Progenitor cell of endocrine pancreas (in vitro differentiated cells): ENCODE measurements around the gene YPEL2. TPM values are rescaled to one million over a fixed set of nuclear protein-coding genes. Genes with fewer than 3 reads are reported as not detected.
"Not testable (repeated sequence)": the region's sequence is repeated elsewhere in the genome, so short reads cannot be mapped to it uniquely, and the experiment has no call there.

Experiments used
- DNase-seq: peaks from one replicate; pipeline ENCODE4 v3.0.0; 2021; ENCODE audit warnings: low spot score; ENCODE audit not compliant: unreplicated experiment
- H3K27ac Mint-ChIP-seq: 2 replicates; pipeline ENCODE4 v1.8.0; 2021; ENCODE audit warnings: mild to moderate bottlenecking, moderate library complexity, mixed read lengths
- H3K27me3 Mint-ChIP-seq: 2 replicates; pipeline ENCODE4 v1.8.0; 2021; ENCODE audit warnings: mixed read lengths
- H3K36me3 Mint-ChIP-seq: 2 replicates; pipeline ENCODE4 v1.8.0; 2022; ENCODE audit warnings: mixed read lengths; ENCODE audit not compliant: insufficient read depth
- H3K4me1 Mint-ChIP-seq: 2 replicates; pipeline ENCODE4 v1.8.0; 2021; ENCODE audit warnings: low read depth, mixed read lengths
- H3K4me3 Mint-ChIP-seq: 2 replicates; pipeline ENCODE4 v1.8.0; 2021; ENCODE audit warnings: low read depth, mild to moderate bottlenecking, moderate library complexity, mixed read lengths
- H3K9me3 Mint-ChIP-seq: 2 replicates; pipeline ENCODE4 v1.8.0; 2021; ENCODE audit warnings: low read depth, mixed read lengths
- CTCF ChIP-seq: fragments of 200-600 bp; sonication (generic); IDR thresholded peaks from one replicate; pipeline ENCODE4 v1.5.0; 2021; ENCODE audit warnings: antibody characterized with exemption, mild to moderate bottlenecking; ENCODE audit not compliant: unreplicated experiment
- total RNA-seq: library from RNA; stranded (reverse); gene quantifications from 2 replicates; pipeline ENCODE4 v1.2.1, GENCODE V29; 2021

The YPEL2 gene
- total RNA-seq, 1 donor from 2014 or later: 39.9 TPM

- Mint-ChIP-seq H3K4me3 (no peak overlapping the region), H3K27me3 (no peaks in the 10 kb centered on the region), H3K9me3 (peaks cover 5% of the 10 kb centered on the region), H3K36me3 (peaks cover 11% of the 10 kb centered on the region), H3K4me1 (peaks cover 16% of the 10 kb centered on the region), H3K27ac (no peak overlapping the region)
- no peak for DNase-seq
- no peak for TF ChIP-seq CTCF
Measured at GRCh38 chr17:59409336-59410048, 78.0 kb downstream of the YPEL2 start.

GRCh38 chr17:59410049-59410437, 78.6 kb downstream of the YPEL2 start:
- Mint-ChIP-seq H3K4me3 (no peak overlapping the region), H3K9me3 (peaks cover 5% of the 10 kb centered on the region), H3K4me1 (peaks cover 16% of the 10 kb centered on the region), H3K36me3 (peaks cover 11% of the 10 kb centered on the region), H3K27ac (no peak overlapping the region), H3K27me3 (no peaks in the 10 kb centered on the region)
- TF ChIP-seq CTCF: no peak
- no peak for DNase-seq

GRCh38 chr17:59412431-59412830, 81.0 kb downstream of the YPEL2 start:
- H3K9me3 Mint-ChIP-seq, H3K4me1 Mint-ChIP-seq, H3K27me3 Mint-ChIP-seq, DNase-seq, H3K27ac Mint-ChIP-seq, H3K4me3 Mint-ChIP-seq: not testable (repeated sequence)
- H3K36me3 Mint-ChIP-seq: peaks cover 11% of the 10 kb centered on the region

GRCh38 chr17:59413014-59413766, 81.7 kb downstream of the YPEL2 start:
- TF ChIP-seq CTCF: no peak
- peaks cover 11% of the 10 kb centered on the region for H3K36me3 Mint-ChIP-seq
- no peak for DNase-seq
- H3K4me3 Mint-ChIP-seq: no peak overlapping the region
- H3K9me3 Mint-ChIP-seq: peaks cover 5% of the 10 kb centered on the region
- H3K27me3 Mint-ChIP-seq: no peaks in the 10 kb centered on the region
- peak overlapping the region; percentile 41 for H3K27ac Mint-ChIP-seq
- H3K4me1 Mint-ChIP-seq: peaks cover 2% of the 10 kb centered on the region

GRCh38 chr17:59415397-59415796, 83.9 kb downstream of the YPEL2 start:
- no peak overlapping the region for H3K4me3 Mint-ChIP-seq
- H3K36me3 Mint-ChIP-seq: peaks cover 3% of the 10 kb centered on the region

More at GRCh38 chr17:59415397-59415796, 83.9 kb downstream of the YPEL2 start:
- no peaks in the 10 kb centered on the region for H3K27me3 Mint-ChIP-seq
- no peak overlapping the region for H3K27ac Mint-ChIP-seq
- peaks cover 7% of the 10 kb centered on the region for H3K4me1 Mint-ChIP-seq
- no peak for DNase-seq
- no peak for TF ChIP-seq CTCF
- no peaks in the 10 kb centered on the region for H3K9me3 Mint-ChIP-seq
